VCaP (cell line): ENCODE results near the gene RANBP3L.

Experiments used
- H3K27ac ChIP-seq: fragments of 450-650 bp; 2 replicates; pipeline ENCODE4 v1.5.1; 2017
- CTCF ChIP-seq: fragments of 450-650 bp; conservative IDR thresholded peaks from 2 replicates; pipeline ENCODE4 v1.5.1; 2017; ENCODE audit warnings: mild to moderate bottlenecking, moderate library complexity

The RANBP3L gene

GRCh38 chr5:36269478-36269877 lies 32.2 kb downstream of the RANBP3L start:
- TF ChIP-seq CTCF, result no peak
- no peak overlapping the region for H3K27ac ChIP-seq

GRCh38 chr5:36267905-36268304 lies 33.8 kb downstream of the RANBP3L start:
- no peak for TF ChIP-seq CTCF

GRCh38 chr5:36264202-36264760 lies 37.4 kb downstream of the RANBP3L start:
- H3K27ac ChIP-seq, result no peak overlapping the region
- TF ChIP-seq CTCF, result no peak

More at GRCh38 chr5:36267905-36268304, 33.8 kb downstream of the RANBP3L start:
- H3K27ac ChIP-seq, result no peak overlapping the region

GRCh38 chr5:36261186-36261585 lies 40.5 kb downstream of the RANBP3L start:
- H3K27ac ChIP-seq, result no peak overlapping the region
- TF ChIP-seq CTCF, result no peak

- no peak for TF ChIP-seq CTCF
Observed at GRCh38 chr5:36253575-36253974, 48.1 kb downstream of the RANBP3L start.

GRCh38 chr5:36252722-36253365 lies 48.9 kb downstream of the RANBP3L start:
- no peak for TF ChIP-seq CTCF
- H3K27ac ChIP-seq, result no peak overlapping the region

More at GRCh38 chr5:36253575-36253974, 48.1 kb downstream of the RANBP3L start:
- H3K27ac ChIP-seq, result no peak overlapping the region

- TF ChIP-seq CTCF, result no peak
Observed at GRCh38 chr5:36251218-36251617, 50.5 kb downstream of the RANBP3L start.

More at GRCh38 chr5:36251218-36251617, 50.5 kb downstream of the RANBP3L start:
- H3K27ac ChIP-seq, result no peak overlapping the region
